Measurements from ENCODE around the gene TRIP13.

DNA sequence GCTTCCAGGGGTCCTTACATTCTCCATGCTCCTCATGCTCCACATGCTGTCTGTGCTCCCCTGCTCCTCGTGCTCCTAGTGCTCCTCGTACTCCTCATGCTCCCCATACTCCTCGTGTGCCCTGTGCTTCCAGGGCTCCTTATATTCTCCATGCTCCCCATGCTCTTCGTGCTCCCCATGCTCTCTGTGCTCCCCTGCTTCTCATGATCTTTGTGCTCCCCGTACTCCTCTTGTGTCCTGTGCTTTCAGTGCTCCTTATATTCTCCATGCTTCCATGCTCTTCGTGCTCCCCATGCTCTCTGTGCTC, 51.9 kb downstream of the TRIP13 start:
- TF ChIP-seq, protein P1, sequence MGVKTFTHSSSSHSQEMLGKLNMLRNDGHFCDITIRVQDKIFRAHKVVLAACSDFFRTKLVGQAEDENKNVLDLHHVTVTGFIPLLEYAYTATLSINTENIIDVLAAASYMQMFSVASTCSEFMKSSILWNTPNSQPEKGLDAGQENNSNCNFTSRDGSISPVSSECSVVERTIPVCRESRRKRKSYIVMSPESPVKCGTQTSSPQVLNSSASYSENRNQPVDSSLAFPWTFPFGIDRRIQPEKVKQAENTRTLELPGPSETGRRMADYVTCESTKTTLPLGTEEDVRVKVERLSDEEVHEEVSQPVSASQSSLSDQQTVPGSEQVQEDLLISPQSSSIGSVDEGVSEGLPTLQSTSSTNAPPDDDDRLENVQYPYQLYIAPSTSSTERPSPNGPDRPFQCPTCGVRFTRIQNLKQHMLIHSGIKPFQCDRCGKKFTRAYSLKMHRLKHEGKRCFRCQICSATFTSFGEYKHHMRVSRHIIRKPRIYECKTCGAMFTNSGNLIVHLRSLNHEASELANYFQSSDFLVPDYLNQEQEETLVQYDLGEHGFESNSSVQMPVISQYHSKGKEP (tag by site-specific recombination; IDR thresholded peaks at IDR 0.05), result no peak
- TF ChIP-seq, protein P2, sequence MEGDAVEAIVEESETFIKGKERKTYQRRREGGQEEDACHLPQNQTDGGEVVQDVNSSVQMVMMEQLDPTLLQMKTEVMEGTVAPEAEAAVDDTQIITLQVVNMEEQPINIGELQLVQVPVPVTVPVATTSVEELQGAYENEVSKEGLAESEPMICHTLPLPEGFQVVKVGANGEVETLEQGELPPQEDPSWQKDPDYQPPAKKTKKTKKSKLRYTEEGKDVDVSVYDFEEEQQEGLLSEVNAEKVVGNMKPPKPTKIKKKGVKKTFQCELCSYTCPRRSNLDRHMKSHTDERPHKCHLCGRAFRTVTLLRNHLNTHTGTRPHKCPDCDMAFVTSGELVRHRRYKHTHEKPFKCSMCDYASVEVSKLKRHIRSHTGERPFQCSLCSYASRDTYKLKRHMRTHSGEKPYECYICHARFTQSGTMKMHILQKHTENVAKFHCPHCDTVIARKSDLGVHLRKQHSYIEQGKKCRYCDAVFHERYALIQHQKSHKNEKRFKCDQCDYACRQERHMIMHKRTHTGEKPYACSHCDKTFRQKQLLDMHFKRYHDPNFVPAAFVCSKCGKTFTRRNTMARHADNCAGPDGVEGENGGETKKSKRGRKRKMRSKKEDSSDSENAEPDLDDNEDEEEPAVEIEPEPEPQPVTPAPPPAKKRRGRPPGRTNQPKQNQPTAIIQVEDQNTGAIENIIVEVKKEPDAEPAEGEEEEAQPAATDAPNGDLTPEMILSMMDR (tag by site-specific recombination; IDR thresholded peaks at IDR 0.05), result no peak
- TF ChIP-seq ZBTB7A (tag by site-specific recombination; IDR thresholded peaks at IDR 0.05; ENCODE audit: low read depth) (no peak), GLI2 (tag by site-specific recombination; IDR thresholded peaks at IDR 0.05; ENCODE audit: borderline replicate concordance, low read depth) (no peak), ZNF140 (tag by site-specific recombination; IDR thresholded peaks at IDR 0.05) (no peak), SP3 (tag by site-specific recombination; IDR thresholded peaks at IDR 0.05) (no peak), ZNF266 (tag by site-specific recombination; IDR thresholded peaks at IDR 0.05; ENCODE audit: low read depth) (no peak), ZNF239 (tag by site-specific recombination; IDR thresholded peaks at IDR 0.05) (no peak)

Measured in HEK293 (cell line).